Small intestine (tissue), 7 donors: ENCODE data around the gene RABL3. TPM values are rescaled to one million over a fixed set of nuclear protein-coding genes. Genes with fewer than 3 reads are reported as not detected.
A peak's percentile ranks its signal among the peaks of the same experiment; 100 is the strongest.
"Not testable (repeated sequence)": the region's sequence is repeated elsewhere in the genome, so short reads cannot be mapped to it uniquely, and the experiment has no call there.

Source experiments
- DNase-seq, 2 donors: peaks; one replicate each; pipeline versions ENCODE4 v3.0.0 to v3.0.0-alpha.2; 2013
- FAIRE-seq: peaks from 2 replicates; lab custom pipeline; 2012; peaks lifted over from hg19 to GRCh38; lab: Jason Lieb, UNC
- H3K27ac ChIP-seq, 3 donors: one replicate each; pipeline ENCODE4 v1.5.1; 2013; ENCODE audit warnings: low read length in 2 of 3, mild to moderate bottlenecking in 2 of 3, control low read depth in 1 of 3, inconsistent platforms in 1 of 3, low read depth in 1 of 3, moderate library complexity in 1 of 3
- H3K27me3 ChIP-seq, 3 donors: one replicate each; pipeline ENCODE4 v1.6.1; 2013; ENCODE audit warnings: low read length in 3 of 3, inconsistent platforms in 1 of 3; ENCODE audit not compliant: control insufficient read depth in 3 of 3, insufficient read depth in 3 of 3
- H3K36me3 ChIP-seq, 3 donors: one replicate each; pipeline ENCODE4 v1.6.1; 2013; ENCODE audit warnings: low read length in 3 of 3, inconsistent platforms in 1 of 3, low read depth in 1 of 3, mild to moderate bottlenecking in 1 of 3, moderate library complexity in 1 of 3; ENCODE audit not compliant: control insufficient read depth in 3 of 3, insufficient read depth in 2 of 3
- H3K4me1 ChIP-seq, 3 donors: one replicate each; pipeline ENCODE4 v1.6.1; 2013; ENCODE audit warnings: low read length in 2 of 3, inconsistent platforms in 1 of 3, low read depth in 1 of 3, mild to moderate bottlenecking in 1 of 3, moderate library complexity in 1 of 3; ENCODE audit not compliant: control insufficient read depth in 3 of 3, insufficient read depth in 2 of 3
- H3K4me3 ChIP-seq, 3 donors: one replicate each; pipeline ENCODE4 v1.5.1; 2013; ENCODE audit warnings: low read length in 3 of 3, control low read depth in 1 of 3, inconsistent platforms in 1 of 3, low read depth in 1 of 3, mild to moderate bottlenecking in 1 of 3, moderate library complexity in 1 of 3
- H3K9me3 ChIP-seq, 2 donors: one replicate each; pipeline ENCODE4 v1.6.1; 2013; ENCODE audit warnings: low read depth in 1 of 2, low read length in 1 of 2; ENCODE audit not compliant: control insufficient read depth in 2 of 2, insufficient read depth in 1 of 2
- WGBS, 3 donors: extraction: QIAGEN DNeasy Blood & Tissue Kit; methylation state at CpG; one replicate each; pipeline ENCODE4 v1.1.7; 2013; 5-methylcytosine and 5-hydroxymethylcytosine counted together
- polyA plus RNA-seq, 4 donors: library from polyadenylated mRNA; stranded (reverse) in 3 of 4; unstranded in 1 of 4; fragments of 200-250 nt in 3 of 4; fragments of 120-200 nt in 1 of 4; gene quantifications; one replicate each; pipeline versions ENCODE4 v1.2.1 to v1.2.3, GENCODE V29; 2013
- donor health status: healthy with polysubstance abuse.
- donor health status: control.
- donor health status: control.
- donor health status: Bipolar disorder and iron deficiency.
- donor health status: healthy.

The RABL3 gene
- polyA plus RNA-seq, 4 donors = 7.6 to 20.8 (median 10.2) TPM

DNA sequence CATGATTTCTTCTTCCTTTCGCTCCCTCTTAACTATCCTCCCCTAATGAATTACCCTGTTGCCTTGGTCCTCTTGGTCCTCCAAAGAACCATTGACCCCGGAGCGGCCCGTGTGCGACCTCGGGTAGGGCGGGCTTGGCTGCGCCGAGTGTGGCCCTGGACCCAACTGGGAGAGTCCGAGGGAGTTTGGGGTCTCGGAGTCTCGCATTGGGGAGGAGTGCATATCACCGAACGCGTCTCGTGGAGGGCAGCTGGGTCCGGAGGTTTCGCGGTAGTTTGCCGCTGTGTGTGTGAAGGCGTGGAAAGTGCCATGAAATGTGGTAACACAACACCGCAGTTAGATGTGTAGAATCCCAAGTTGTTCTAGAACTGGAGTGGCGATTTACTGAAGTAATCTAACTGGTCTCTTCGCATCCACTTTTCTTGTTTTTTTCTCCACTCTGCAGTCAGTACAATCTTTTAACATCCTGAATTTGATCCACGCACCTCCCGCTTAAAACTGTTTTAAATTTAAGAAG lies 591 bp upstream of the RABL3 start:
- H3K4me3 ChIP-seq = peak overlapping the region; percentile 78 to 99 (median 94)
- peaks cover 0 to 6% (median 3%) of the 10 kb centered on the region in 3 donors for H3K36me3 ChIP-seq
- peaks cover 4 to 16% (median 9%) of the 10 kb centered on the region in 3 donors for H3K4me1 ChIP-seq
- peaks cover 1 to 16% of the 10 kb centered on the region in 2 donors for H3K9me3 ChIP-seq
- FAIRE-seq (no peak), DNase-seq (no peak)
- no peaks in the 10 kb centered on the region for H3K27me3 ChIP-seq
- 0 to 1% (median 0%) methylated on average over 26 of the region's 26 CpGs for WGBS, 3 donors
- H3K27ac ChIP-seq = peak overlapping the region; percentile 79 to 95 (median 92)

DNA sequence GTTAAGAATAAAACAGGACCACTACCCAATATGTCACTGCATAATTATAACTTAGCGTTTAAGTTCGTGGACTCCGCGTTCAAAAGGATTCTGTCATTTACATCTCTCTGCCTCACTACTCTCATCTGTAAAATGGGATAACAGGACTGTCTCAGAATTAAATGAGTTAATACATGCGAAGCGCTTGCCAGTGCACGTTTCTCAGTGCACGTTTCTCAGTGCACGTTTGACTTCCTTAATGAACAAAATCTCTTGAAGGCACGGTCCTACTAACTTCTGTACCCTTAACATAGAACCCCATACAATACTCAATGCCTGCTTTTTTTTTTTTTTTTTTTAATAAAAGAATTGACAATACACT lies 499 bp downstream of the RABL3 start:
- H3K27ac ChIP-seq = peak overlapping the region; percentile 93 to 99 (median 95)
- H3K27me3 ChIP-seq = no peaks in the 10 kb centered on the region
- peaks cover 0 to 12% (median 3%) of the 10 kb centered on the region in 3 donors for H3K36me3 ChIP-seq
- WGBS, 3 donors = 7 to 10% (median 8%) methylated on average over 10 of the region's 10 CpGs
- H3K9me3 ChIP-seq = peaks cover 1 to 23% of the 10 kb centered on the region in 2 donors
- H3K4me3 ChIP-seq = peak overlapping the region; percentile 55 to 99 (median 94)
- no peak for FAIRE-seq
- no peak for DNase-seq
- peaks cover 4 to 16% (median 9%) of the 10 kb centered on the region in 3 donors for H3K4me1 ChIP-seq

DNA sequence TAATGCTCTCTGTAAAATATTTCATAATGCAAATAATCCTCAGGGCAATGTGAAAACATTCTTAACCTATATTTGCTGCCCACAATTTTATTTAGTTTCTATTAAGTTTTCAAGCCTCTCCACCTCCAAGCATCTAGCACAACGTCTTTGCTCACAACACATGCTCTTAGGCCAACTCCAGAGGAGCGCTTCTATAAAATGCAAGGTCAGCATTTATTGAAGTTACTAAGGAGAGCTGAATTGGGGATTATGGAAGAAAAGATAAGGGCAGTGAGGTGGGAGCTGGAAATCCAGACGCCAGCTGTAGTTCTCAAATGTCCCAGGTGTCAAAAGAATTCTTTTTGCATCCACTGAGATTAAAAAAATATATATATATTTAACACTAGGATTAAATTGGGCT lies 996 bp downstream of the RABL3 start:
- whole genome bisulfite sequencing, 3 donors = 65 to 86% (median 69%) methylated on average over 3 of the region's 3 CpGs
- Histone ChIP-seq H3K4me1 (peaks cover 4 to 16% (median 9%) of the 10 kb centered on the region in 3 donors), H3K9me3 (peaks cover 1 to 23% of the 10 kb centered on the region in 2 donors), H3K27ac (no peak overlapping the region), H3K36me3 (peaks cover 0 to 12% (median 3%) of the 10 kb centered on the region in 3 donors), H3K27me3 (no peaks in the 10 kb centered on the region), H3K4me3 (peak overlapping the region in 2 of 3 donors; percentile 94 to 99)
- DNase-seq = no peak
- FAIRE-seq = no peak

DNA sequence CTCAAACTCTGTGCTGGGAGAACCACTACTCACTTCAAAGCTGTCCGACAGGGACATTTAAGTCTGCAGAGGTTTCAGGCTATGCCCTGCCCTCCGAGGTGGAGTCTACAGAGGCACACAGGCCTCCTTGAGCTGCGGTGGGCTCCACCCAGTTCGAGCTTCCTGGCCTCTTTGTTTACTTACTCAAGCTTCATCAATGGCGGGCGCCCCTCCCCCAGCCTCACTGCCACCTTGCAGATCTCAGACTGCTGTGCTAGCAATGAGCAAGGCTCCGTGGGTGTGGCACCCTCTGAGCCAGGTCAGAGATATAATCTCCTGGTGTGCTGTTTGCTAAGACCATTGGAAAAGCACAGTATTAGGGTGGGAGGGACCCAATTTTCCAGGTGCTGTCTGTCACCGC lies 4.3 kb downstream of the RABL3 start:
- H3K4me3 ChIP-seq, H3K4me1 ChIP-seq, DNase-seq, FAIRE-seq, H3K27ac ChIP-seq, H3K27me3 ChIP-seq: not testable (repeated sequence)
- Histone ChIP-seq H3K9me3 (peaks cover 1 to 27% of the 10 kb centered on the region in 2 donors), H3K36me3 (peaks cover 0 to 12% (median 3%) of the 10 kb centered on the region in 3 donors)
- 91 to 99% (median 94%) methylated on average over 8 of the region's 8 CpGs for WGBS, 3 donors

DNA sequence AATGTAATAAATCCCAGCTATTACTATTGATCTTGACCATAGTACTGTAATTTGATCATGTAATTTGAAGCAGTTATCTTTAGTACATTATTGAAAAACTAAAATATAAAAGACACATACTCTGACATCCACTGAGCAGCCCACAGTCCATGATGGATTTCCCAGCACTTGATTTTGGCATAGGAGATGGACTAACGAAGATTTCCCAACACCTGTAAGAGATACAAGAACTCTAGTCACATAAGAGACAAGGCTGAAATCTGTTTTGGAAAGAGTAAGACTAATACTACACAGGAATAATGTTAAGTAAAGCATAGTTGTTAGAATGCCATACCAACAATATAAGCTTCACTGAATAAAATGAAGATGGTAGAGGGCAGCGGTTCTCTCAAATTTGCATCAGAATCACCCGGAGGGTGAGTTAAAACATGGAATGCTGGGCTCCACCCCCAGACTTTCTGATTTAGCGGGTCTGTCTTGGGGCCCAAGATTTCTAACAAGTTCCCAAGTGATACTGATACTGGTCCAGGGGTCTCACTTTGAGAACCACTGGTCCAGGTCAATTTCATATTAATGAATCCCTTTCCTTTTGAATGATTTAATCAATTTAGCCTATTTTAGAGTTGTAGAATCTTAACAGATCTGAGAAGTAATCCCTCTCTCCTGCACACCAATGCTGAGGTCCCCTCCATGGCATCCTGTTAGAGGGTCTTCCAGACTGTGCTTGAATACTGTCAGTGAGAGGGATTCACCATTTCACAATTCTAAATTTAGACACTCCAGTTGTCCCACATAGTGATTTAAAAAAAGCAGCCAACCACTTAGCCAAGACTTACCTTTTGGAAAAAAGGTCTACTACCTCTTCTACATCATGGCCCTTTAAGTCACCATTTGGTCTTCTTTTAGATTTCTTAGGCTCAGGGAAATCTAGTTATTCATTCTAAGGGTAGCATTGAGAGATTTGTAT lies 11.5 kb downstream of the RABL3 start:
- Histone ChIP-seq H3K36me3 (peaks cover 0 to 3% (median 0%) of the 10 kb centered on the region in 3 donors), H3K27me3 (no peaks in the 10 kb centered on the region), H3K27ac (no peak overlapping the region), H3K4me1 (no peaks in the 10 kb centered on the region), H3K9me3 (peaks cover 0 to 7% of the 10 kb centered on the region in 2 donors), H3K4me3 (no peak overlapping the region)
- 89 to 94% (median 92%) methylated on average over 4 of the region's 4 CpGs for WGBS, 3 donors
- DNase-seq (no peak), FAIRE-seq (no peak)

DNA sequence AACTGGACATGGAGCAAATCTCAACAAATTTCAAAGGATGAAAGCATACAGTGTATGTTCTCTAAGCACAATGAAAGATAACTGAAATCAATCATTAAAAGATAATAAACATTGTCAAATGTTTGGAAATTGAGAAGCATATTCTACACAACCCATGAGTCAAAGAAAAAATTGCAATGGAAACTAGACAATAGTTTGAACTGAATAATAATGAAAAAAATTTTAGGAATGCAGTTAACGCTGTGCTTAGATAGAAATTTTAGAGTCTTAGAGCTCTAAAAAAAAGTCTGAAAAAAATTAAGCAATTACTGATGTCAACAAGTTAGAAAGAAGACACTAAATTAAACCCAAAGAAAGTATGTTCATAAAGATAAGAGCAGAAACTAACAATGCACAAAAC lies 15.5 kb downstream of the RABL3 start:
- H3K27me3 ChIP-seq = no peaks in the 10 kb centered on the region
- no peaks in the 10 kb centered on the region for H3K4me1 ChIP-seq
- peaks cover 0 to 3% (median 0%) of the 10 kb centered on the region in 3 donors for H3K36me3 ChIP-seq
- H3K9me3 ChIP-seq = peaks cover 0 to 3% of the 10 kb centered on the region in 2 donors
- H3K4me3 ChIP-seq = no peak overlapping the region
- DNase-seq = no peak
- no peak for FAIRE-seq
- H3K27ac ChIP-seq = no peak overlapping the region
- 86 to 97% (median 88%) methylated on average over 1 of the region's 1 CpG for WGBS, 3 donors

DNA sequence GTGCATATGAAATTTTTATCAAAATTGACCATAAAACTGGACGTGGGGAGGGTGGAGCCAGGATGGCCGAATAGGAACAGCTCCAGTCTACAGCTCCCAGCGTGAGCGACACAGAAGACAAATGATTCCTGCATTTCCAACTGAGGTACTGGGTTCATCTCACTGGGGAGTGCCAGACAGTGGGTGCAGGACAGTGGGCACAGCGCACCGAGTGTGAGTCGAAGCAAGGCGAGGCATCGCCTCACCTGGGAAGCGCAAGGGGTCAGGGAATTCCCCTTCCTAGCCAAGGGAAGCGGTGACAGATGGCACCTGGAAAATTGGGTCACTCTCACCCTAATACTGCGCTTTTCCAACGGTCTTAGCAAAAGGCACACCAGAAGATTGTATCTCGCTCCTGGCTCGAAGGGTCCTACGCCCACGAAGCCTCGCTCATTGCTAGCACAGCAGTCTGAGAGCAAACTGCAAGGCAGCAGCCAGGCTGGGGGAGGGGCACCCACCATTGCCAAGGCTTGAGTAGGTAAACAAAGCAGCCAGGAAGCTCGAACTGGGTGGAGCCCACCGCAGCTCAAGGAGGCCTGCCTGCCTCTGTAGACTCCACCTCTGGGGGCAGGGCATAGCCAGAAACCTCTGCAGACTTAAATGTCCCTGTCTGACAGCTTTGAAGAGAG lies 23.0 kb downstream of the RABL3 start:
- H3K27me3 ChIP-seq, FAIRE-seq, H3K9me3 ChIP-seq, H3K4me1 ChIP-seq, H3K27ac ChIP-seq, H3K36me3 ChIP-seq: not testable (repeated sequence)
- 48 to 80% (median 76%) methylated on average over 20 of the region's 20 CpGs for WGBS, 3 donors
- DNase-seq = peak in 1 of 2 donors; percentile 24
- H3K4me3 ChIP-seq = peak overlapping the region in 1 of 3 donors; percentile 25

DNA sequence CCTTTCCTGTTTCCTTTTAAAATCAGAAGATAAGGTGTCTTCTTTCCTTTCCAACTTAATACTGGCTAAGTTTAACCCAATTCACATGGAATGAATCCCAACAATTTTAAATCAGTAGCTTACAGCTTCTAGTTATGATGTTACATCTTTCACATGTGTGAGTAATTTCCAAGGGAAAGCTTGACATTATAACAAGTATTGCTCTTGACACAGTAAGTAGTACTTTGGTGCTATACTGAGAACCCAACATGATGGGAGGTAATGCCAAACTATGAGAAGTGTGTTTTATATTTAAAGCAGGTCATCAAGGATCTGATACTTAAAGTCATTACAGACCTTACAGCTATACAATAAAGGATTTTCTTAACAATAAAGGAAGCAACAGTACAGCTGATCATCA lies 29.1 kb downstream of the RABL3 start:
- H3K27ac ChIP-seq = no peak overlapping the region
- no peaks in the 10 kb centered on the region for H3K36me3 ChIP-seq
- no peak for FAIRE-seq
- no peaks in the 10 kb centered on the region for H3K9me3 ChIP-seq
- no peak for DNase-seq
- no peak overlapping the region for H3K4me3 ChIP-seq
- no peaks in the 10 kb centered on the region for H3K4me1 ChIP-seq
- no peaks in the 10 kb centered on the region for H3K27me3 ChIP-seq
